ENCODE results near the gene L3MBTL1. TPM values are rescaled to one million over a fixed set of nuclear protein-coding genes. Genes with fewer than 3 reads are reported as not detected.

The L3MBTL1 gene
- total RNA-seq, 1 donor from 2014 or later, result 18.4 TPM

- DNase-seq, result no peak
Measured at GRCh38 chr20:43536041-43536816, 28.7 kb downstream of the L3MBTL1 start.

GRCh38 chr20:43536817-43537440 lies 29.4 kb downstream of the L3MBTL1 start:
- DNase-seq, result no peak

GRCh38 chr20:43537921-43538877 lies 30.7 kb downstream of the L3MBTL1 start:
- peak; percentile 35 for DNase-seq

DNA sequence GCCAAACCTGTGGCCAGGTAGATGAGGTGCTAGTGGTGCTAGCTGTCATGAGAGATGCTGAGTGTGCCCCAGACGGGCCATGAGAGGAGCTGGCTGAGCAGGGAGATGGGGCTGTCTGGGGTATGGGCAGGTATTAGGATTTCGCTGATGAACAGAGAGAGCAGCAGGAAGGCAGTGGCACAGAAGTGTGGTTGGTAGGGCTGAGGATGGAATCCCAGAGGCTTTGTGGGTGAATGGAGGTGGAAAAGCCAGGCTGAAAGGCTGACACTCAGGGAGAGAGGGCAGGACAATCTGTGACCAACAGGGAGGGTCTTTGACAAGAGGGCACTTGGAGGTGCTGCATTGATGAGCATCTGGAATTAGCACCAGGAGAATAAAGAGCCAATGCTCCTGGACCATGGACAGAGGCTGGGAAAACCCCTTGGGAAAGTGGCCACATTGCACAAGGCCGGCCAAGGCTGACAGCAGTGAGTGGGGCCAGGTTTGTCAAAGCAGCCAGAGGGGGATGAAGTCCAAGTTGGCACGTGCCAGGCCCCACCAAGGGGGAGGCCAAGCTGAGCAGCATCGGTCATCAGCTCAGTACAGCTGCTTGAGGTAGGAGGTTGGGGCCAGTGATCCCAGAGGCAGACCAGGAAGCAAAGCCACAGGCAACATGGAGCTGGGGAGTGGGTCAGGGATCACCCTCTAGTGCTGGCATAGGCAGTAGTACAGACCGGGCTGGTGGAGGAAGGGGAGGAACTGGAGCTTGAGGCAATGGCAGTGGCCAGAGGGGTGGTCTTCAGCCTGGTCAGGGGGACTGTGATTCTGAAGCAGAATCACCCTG lies 31.6 kb downstream of the L3MBTL1 start:
- no peak for DNase-seq

DNA sequence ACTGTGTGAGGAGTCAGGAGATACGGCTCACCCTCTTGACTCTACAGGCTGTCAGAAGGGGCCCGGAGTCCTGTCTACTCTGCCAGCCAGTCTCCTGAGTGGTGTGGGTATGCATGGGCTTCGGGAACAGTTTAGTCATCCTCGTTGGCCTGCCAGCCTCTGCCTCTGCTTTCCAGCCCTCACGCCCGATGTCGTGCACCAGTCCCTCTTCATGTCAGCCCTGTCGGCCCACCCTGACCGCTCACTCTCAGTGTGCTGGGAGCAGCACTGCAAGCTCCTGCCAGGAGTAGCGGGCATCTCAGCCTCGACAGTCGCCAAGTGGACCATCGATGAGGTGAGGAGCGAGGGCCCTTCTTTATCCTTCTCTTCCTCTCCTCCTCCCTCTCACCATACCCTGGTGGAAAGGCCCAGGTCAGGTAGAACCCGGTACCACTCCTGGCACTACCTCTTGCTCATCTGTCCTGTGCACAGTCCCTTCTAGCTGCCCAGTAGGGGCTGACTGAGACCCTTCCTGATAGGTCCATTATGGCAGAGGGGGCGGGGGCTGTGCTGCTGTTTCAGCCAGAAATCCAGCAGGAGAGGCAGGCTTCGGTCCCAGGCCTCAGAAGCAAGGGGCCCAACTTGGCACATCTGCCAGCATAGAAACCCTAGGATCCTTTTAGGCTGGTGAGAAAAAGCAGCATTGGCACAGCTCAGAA lies 32.6 kb downstream of the L3MBTL1 start:
- no peak for DNase-seq

- no peak for DNase-seq
Measured at GRCh38 chr20:43540673-43541060, 33.2 kb downstream of the L3MBTL1 start.

- DNase-seq, result no peak
Measured at GRCh38 chr20:43541214-43541613, 33.7 kb downstream of the L3MBTL1 start.

DNA sequence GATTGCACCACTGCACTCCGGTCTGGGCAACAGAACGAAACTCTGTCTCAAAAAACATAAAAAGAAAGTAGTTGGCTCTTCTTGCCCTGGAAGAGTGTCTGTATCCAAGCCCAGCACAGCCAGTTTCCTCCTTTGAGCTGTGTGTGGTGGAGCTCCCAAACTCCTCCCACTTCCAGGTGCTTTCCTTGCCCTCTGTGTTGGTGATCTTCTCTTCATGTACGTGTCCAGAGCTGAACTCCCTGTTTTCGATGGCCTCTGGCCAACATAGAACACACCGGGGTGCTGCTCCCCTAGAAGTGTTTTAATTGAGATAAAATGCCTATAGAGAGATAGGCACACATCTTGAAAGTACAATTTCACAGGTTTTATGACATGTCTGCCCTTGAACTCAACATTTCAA lies 34.7 kb downstream of the L3MBTL1 start:
- DNase-seq, result no peak

GRCh38 chr20:43542674-43543073 lies 35.2 kb downstream of the L3MBTL1 start:
- DNase-seq, result no peak

DNA sequence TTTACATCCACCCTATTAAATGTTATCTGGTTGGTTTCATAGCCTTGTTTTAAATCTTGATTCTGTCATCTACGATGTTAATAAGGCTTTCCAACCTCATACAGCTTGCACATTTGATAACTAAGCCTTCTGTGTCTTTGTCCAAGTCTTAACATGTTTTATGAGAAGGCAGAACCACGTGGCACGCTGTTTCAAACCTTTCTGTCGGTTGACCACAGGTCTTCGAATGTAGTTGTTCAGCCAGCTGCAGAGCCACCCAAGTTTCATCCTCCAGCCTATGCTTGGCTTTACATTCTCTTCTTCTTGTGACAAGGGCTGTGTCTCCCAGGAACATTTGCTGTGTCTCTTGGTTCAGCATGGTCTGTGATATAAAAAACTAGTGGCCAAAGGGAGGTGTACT lies 35.6 kb downstream of the L3MBTL1 start:
- no peak for DNase-seq

- no peak for DNase-seq
Measured at GRCh38 chr20:43544501-43544900, 37.0 kb downstream of the L3MBTL1 start.

DNA sequence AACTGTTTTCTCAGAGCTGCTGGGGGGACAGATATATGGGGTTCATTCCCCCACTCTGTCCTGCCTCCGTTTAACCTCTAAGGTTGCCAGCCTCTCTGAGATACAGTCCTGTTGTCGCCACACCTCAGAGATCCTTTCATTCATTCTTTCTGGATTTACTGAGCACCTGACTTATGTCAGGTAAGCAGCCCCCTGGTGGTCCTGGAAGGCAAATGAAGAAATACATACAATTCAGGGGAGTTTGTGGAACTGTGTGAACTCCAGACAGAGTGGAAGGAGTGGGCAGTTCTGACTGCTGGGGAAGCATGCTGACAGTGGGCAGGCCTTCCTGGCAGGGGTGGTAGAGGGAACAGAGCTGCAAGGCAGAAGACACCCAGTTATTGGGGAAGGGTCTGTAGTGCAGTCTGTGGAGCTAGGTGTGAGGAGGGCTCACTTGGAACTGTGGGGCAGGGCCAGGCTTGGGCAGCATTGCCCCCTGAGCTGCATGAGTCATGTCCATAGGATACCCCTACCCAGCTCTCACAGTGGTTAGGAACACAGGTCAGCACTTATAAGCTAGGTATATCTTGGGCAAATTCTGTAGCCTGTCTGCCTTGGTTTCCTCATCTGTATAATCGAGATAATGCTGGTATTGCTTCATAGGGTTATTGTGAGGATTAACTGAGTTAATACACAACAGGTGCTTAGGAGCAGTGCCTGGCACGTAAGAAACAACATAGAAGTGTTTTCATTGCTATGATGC lies 38.5 kb downstream of the L3MBTL1 start:
- no peak for DNase-seq

DNA sequence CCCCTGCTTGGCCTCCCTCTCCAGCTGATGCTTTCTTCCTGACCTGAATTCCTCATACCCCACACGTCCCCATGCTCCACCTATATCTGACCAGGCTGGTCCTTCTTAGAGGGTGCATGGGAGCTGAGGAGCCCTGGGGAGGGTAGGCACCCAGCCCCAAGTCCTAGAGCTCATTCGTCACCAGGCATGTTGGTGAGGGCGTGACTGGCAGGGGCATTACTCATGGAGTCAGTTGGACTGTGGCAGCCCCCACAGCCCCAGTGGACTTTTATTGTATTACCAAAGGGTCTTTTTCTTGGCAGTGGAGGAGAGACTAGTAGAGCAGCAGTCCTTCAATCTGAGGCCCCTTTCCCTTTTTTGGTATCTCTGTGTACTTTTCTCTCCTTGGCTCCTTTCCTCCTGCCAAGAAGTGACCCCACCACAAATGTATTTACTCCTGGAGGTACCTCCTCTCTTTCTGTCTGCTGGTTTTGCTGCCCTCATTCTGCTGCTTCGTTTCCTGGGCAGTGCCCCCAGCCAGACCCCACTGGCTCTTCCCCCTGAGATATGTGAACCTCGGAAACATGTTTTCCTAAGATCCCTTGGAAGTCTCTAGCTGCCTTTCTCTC lies 40.9 kb downstream of the L3MBTL1 start:
- DNase-seq, result no peak

DNA sequence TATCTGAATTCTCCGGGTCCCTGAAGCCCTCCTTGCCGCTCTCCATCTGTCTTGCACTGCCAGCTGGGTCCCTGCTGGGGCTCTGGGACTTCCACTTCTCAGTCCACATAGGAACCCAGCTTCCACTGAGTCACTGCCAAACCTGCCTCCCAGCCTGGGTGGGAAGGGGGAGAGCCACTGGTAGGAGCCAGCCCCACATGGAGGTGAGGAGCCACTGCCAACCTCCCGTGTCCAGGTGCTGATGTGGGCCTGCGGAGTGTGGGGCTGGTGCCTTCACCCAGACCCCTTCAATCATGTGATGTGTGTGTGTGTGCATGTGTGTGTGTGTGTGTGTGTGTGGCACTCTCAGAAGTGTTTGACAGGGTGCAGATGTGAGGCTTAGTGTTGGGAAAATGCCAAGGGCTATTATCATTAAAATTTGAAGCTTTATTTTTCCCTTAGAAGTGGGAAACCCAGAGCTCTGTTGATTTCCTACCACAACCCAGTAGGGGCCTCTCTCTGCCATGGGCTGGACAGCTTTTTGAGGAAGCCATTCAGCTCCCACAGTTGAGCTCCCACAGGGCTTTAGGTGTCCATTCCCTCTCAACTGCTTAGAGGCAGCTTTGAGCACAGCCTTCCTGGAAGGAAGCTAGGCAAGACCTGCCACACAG lies 42.0 kb downstream of the L3MBTL1 start:
- DNase-seq, result no peak

DNA sequence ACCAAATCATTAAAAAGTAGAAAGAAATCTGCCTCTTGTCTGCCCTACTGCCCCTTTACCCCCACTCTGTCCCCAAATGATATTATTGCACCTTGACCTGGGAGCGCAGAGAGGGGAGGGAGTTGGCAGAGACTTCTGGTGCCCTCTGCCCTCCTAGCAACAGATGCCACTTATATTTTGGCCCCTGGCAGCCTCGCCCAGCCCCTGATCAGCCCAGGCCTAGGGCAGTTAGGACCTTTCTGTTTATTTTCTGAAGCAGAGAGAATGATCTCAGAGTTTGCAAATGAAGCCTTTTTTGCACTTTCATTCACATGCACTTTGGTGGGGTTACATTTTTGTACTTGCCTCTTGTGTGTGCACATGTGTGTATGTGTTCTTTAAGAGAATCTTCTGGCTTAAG lies 43.0 kb downstream of the L3MBTL1 start:
- no peak for DNase-seq

GRCh38 chr20:43554369-43554768 lies 46.9 kb downstream of the L3MBTL1 start:
- DNase-seq, result no peak

- DNase-seq, result no peak
Measured at GRCh38 chr20:43558412-43559146, 51.1 kb downstream of the L3MBTL1 start, which contains the start of gene SGK2. Gene SGK2, plus strand, starts transcription at chr20:43559027. Its CDS starts 7,469 bp downstream, at chr20:43566496.

DNA sequence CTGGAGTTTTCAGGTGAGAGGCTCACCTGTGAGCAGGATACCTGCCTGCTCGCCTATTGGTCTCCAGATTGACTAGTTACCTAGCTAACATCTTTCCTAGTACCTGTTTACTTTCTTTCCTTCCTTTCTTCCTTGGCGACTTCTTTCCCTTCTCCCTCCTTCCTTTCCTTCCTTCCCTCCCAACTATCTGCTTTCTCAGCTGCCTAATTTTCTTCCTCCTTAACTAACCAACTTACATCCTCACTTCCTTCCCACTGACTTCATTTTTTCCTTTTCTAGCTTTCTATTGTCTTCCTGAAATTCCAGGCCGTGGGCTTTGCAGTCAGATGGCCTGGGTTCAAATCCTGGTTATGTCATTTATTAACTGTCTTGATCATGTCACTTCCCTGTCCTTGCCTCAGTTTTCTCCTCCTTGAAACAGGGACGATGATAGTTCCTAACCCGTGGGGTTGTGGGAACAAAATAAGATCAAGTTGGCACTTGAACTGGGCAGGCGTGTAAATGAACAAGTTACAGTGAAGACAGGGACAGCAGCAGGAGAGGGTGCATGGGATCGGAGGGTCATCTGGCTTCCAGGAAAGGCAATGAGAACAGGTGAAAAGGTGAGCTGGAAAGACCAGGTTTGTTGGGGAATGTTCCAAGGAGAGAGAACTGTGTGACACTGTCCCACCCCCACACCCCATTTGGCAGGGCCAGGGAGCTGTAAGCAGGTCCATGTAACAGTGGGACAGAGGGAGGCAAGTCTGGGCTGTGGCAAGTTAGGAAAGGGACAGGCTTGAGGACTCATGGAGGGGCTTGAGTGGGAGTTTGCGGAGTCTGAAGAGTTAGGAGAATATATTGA lies 51.9 kb downstream of the L3MBTL1 start:
- no peak for DNase-seq

Measured in occipital lobe (tissue), 2 donors.